ENCODE data around the gene NSRP1.
A peak's percentile ranks its signal among the peaks of the same experiment; 100 is the strongest.
"Not testable (repeated sequence)": the region's sequence is repeated elsewhere in the genome, so short reads cannot be mapped to it uniquely, and the experiment has no call there.

The NSRP1 gene

GRCh38 chr17:30093463-30094147 is 23.0 kb upstream of the NSRP1 start:
- no peak overlapping the region for H3K4me3 ChIP-seq (ENCODE audit: low read depth, low read length)
- no peaks in the 10 kb centered on the region for H3K27me3 ChIP-seq (ENCODE audit: control insufficient read depth, insufficient read depth, low read length)
- no peak overlapping the region for H3K9ac ChIP-seq (ENCODE audit: low read depth, low read length)
- no peaks in the 10 kb centered on the region for H3K9me3 ChIP-seq (ENCODE audit: control insufficient read depth, insufficient read depth, low read length)
- H3K4me1 ChIP-seq (ENCODE audit: control insufficient read depth, insufficient read depth, low read length) = no peaks in the 10 kb centered on the region
- H3K36me3 ChIP-seq (ENCODE audit: control insufficient read depth, insufficient read depth, low read length) = no peaks in the 10 kb centered on the region

DNA sequence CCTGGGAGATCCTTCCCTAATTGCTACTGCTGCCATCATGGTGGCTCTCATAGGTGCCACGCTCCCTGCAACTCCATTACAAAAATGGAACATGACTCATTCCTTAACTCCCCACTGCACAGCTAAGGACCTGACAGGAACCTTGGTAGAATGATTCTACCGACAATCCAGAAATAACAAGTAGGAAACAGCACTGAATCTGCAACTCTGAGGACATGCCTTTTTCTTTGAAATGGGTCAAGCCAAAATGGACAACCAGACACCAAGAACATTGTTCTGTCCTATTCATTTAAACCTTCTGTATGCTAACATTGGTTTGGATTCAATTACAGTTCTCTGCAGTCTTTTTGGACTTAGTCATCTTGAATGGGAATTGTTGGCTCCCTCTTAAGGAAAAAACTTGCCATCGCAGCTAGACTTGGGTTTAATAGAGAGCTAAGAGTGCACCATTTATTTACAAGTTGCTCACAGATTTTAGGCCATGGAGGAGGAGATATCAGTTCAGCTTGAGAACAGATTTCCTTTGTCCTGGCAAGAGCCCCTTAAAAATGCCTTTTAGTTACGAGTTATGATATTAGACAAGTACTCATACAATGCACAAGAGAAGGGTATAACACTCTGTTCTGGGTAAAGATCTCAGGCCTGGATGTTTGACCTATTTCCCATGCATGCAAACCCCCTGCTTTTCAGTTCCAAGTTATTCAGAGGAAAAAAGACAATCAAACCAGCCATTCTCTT is 20.9 kb upstream of the NSRP1 start:
- Histone ChIP-seq H3K9ac (ENCODE audit: low read depth, low read length) (no peak overlapping the region), H3K4me1 (ENCODE audit: control insufficient read depth, insufficient read depth, low read length) (no peaks in the 10 kb centered on the region), H3K27me3 (ENCODE audit: control insufficient read depth, insufficient read depth, low read length) (no peaks in the 10 kb centered on the region), H3K36me3 (ENCODE audit: control insufficient read depth, insufficient read depth, low read length) (no peaks in the 10 kb centered on the region), H3K9me3 (ENCODE audit: control insufficient read depth, insufficient read depth, low read length) (no peaks in the 10 kb centered on the region), H3K4me3 (ENCODE audit: low read depth, low read length) (no peak overlapping the region)

- no peak overlapping the region for H3K9ac ChIP-seq (ENCODE audit: low read depth, low read length)
- H3K4me1 ChIP-seq (ENCODE audit: control insufficient read depth, insufficient read depth, low read length) = no peaks in the 10 kb centered on the region
- H3K36me3 ChIP-seq (ENCODE audit: control insufficient read depth, insufficient read depth, low read length) = no peaks in the 10 kb centered on the region
- H3K27me3 ChIP-seq (ENCODE audit: control insufficient read depth, insufficient read depth, low read length) = no peaks in the 10 kb centered on the region
- no peaks in the 10 kb centered on the region for H3K9me3 ChIP-seq (ENCODE audit: control insufficient read depth, insufficient read depth, low read length)
- H3K4me3 ChIP-seq (ENCODE audit: low read depth, low read length) = no peak overlapping the region
Measured at GRCh38 chr17:30101686-30102390, 14.8 kb upstream of the NSRP1 start.

- H3K4me3 ChIP-seq (ENCODE audit: low read depth, low read length) = no peak overlapping the region
- H3K4me1 ChIP-seq (ENCODE audit: control insufficient read depth, insufficient read depth, low read length) = no peaks in the 10 kb centered on the region
- H3K9me3 ChIP-seq (ENCODE audit: control insufficient read depth, insufficient read depth, low read length) = no peaks in the 10 kb centered on the region
- no peak overlapping the region for H3K9ac ChIP-seq (ENCODE audit: low read depth, low read length)
- no peaks in the 10 kb centered on the region for H3K27me3 ChIP-seq (ENCODE audit: control insufficient read depth, insufficient read depth, low read length)
- no peaks in the 10 kb centered on the region for H3K36me3 ChIP-seq (ENCODE audit: control insufficient read depth, insufficient read depth, low read length)
Measured at GRCh38 chr17:30103921-30104320, 12.7 kb upstream of the NSRP1 start.

GRCh38 chr17:30104575-30105339 is 11.9 kb upstream of the NSRP1 start:
- H3K36me3 ChIP-seq (ENCODE audit: control insufficient read depth, insufficient read depth, low read length) = no peaks in the 10 kb centered on the region
- H3K9ac ChIP-seq (ENCODE audit: low read depth, low read length) = no peak overlapping the region
- no peaks in the 10 kb centered on the region for H3K27me3 ChIP-seq (ENCODE audit: control insufficient read depth, insufficient read depth, low read length)
- H3K4me3 ChIP-seq (ENCODE audit: low read depth, low read length) = peak overlapping the region; percentile 66
- no peaks in the 10 kb centered on the region for H3K4me1 ChIP-seq (ENCODE audit: control insufficient read depth, insufficient read depth, low read length)
- no peaks in the 10 kb centered on the region for H3K9me3 ChIP-seq (ENCODE audit: control insufficient read depth, insufficient read depth, low read length)

DNA sequence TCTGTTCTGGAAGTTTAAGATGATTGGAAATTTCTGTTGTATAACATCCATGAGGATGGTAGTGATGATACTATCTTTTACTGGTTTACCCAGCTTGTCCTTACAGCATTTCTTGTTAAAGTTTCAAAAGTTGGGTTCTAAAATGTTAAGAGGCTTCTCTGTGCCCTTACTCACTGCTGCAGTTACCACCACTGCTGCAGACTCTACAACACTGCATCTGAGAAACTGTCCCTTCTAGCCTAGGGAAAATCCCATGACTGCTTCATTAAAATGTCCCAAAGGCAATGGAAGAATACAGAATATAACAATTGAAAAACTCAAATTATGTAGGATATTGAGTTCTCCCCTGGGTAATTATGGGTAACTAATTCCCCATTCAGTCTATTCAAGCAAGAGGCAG is 3.8 kb upstream of the NSRP1 start:
- Histone ChIP-seq H3K27me3 (ENCODE audit: control insufficient read depth, insufficient read depth, low read length) (no peaks in the 10 kb centered on the region), H3K9me3 (ENCODE audit: control insufficient read depth, insufficient read depth, low read length) (no peaks in the 10 kb centered on the region), H3K9ac (ENCODE audit: low read depth, low read length) (no peak overlapping the region), H3K4me3 (ENCODE audit: low read depth, low read length) (no peak overlapping the region), H3K4me1 (ENCODE audit: control insufficient read depth, insufficient read depth, low read length) (no peaks in the 10 kb centered on the region), H3K36me3 (ENCODE audit: control insufficient read depth, insufficient read depth, low read length) (no peaks in the 10 kb centered on the region)

DNA sequence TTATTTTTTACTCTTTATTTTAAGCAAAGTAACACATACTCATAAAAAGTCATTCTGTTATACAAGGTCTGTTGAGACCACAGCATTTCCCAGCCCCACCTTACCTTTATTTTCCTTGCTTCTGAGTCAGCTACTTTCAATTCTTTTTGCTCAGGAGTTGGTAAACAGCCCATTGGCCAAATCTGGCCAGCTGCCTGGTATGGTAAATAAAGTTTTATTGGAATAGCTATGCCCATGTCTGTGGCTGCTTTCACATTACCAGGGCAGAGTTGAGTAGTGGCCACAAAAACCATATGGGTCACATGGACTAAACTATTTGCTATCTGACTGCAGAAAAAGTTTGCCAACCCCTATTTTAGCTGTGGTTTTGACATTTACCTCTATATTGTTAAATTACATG is 3.4 kb upstream of the NSRP1 start:
- Histone ChIP-seq H3K9me3 (ENCODE audit: control insufficient read depth, insufficient read depth, low read length) (no peaks in the 10 kb centered on the region), H3K9ac (ENCODE audit: low read depth, low read length) (no peak overlapping the region)

DNA sequence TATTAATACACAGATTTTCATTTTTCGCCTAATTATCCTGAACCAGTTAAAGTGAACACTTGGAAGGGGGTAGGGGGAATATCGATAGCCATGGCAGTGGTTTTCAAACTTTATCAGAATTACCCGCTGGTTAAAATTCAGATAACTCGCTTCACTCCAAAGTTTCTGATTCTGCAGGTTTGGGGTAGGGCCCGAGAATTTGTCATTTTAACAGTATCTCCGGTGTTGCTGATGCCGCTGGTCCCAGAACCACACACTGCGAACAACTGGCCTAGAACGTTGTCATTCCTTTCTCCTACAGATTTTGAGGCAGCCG is 313 bp upstream of the NSRP1 start:
- Histone ChIP-seq H3K9me3 (ENCODE audit: control insufficient read depth, insufficient read depth, low read length) (no peaks in the 10 kb centered on the region), H3K36me3 (ENCODE audit: control insufficient read depth, insufficient read depth, low read length) (no peaks in the 10 kb centered on the region), H3K9ac (ENCODE audit: low read depth, low read length) (peak overlapping the region; percentile 99), H3K4me3 (ENCODE audit: low read depth, low read length) (peak overlapping the region; percentile 94), H3K27me3 (ENCODE audit: control insufficient read depth, insufficient read depth, low read length) (no peaks in the 10 kb centered on the region), H3K4me1 (ENCODE audit: control insufficient read depth, insufficient read depth, low read length) (peaks cover 2% of the 10 kb centered on the region)

More for the DNA sequence above, 3.4 kb upstream of the NSRP1 start:
- H3K4me3 ChIP-seq (ENCODE audit: low read depth, low read length) = no peak overlapping the region
- no peaks in the 10 kb centered on the region for H3K27me3 ChIP-seq (ENCODE audit: control insufficient read depth, insufficient read depth, low read length)
- H3K4me1 ChIP-seq (ENCODE audit: control insufficient read depth, insufficient read depth, low read length) = peaks cover 2% of the 10 kb centered on the region
- no peaks in the 10 kb centered on the region for H3K36me3 ChIP-seq (ENCODE audit: control insufficient read depth, insufficient read depth, low read length)

DNA sequence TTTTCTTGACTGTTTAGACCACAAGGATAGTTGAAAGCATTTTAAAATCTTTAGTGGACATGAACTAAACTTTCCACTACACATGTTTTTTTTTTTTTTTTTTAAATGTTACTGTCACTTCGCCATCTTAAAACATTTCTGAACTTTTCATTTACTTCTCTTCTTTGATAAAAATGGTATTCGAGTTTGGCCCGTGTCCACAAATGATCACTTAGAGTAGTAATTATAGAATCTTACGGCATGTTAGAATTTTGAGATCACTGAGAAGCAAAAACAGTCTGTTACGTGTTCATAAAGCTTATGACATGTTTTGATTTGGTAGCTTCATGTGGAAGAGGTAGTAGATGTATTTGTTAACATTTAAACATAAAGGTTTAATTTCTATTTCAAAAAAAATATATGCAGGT is 1.1 kb downstream of the NSRP1 start:
- H3K9ac ChIP-seq (ENCODE audit: low read depth, low read length) = peak overlapping the region; percentile 99

DNA sequence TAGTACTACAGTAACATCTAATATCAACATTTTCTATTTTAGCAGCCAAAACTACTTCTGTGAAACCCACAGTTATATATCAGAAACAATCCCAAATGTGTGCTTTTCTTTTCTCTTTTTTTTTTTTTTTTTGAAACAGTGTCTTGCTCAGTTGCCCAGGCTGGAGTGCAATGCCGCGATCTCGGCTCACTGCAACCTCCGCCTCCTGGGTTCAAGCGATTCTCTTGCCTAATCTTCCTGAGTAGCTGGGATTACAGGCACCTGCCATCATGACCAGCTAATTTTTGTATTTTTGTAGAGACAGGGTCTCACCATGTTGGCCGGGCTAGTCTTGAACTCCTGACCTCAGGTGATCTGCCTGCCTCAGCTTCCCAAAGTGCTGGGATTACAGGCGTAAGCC is 2.0 kb downstream of the NSRP1 start:
- H3K4me1 ChIP-seq (ENCODE audit: control insufficient read depth, insufficient read depth, low read length); H3K27me3 ChIP-seq (ENCODE audit: control insufficient read depth, insufficient read depth, low read length); H3K4me3 ChIP-seq (ENCODE audit: low read depth, low read length); H3K36me3 ChIP-seq (ENCODE audit: control insufficient read depth, insufficient read depth, low read length); H3K9me3 ChIP-seq (ENCODE audit: control insufficient read depth, insufficient read depth, low read length); H3K9ac ChIP-seq (ENCODE audit: low read depth, low read length): not testable (repeated sequence)

More for the DNA sequence above, 1.1 kb downstream of the NSRP1 start:
- Histone ChIP-seq H3K9me3 (ENCODE audit: control insufficient read depth, insufficient read depth, low read length) (no peaks in the 10 kb centered on the region), H3K36me3 (ENCODE audit: control insufficient read depth, insufficient read depth, low read length) (no peaks in the 10 kb centered on the region), H3K27me3 (ENCODE audit: control insufficient read depth, insufficient read depth, low read length) (no peaks in the 10 kb centered on the region), H3K4me3 (ENCODE audit: low read depth, low read length) (peak overlapping the region; percentile 94), H3K4me1 (ENCODE audit: control insufficient read depth, insufficient read depth, low read length) (peaks cover 2% of the 10 kb centered on the region)

- H3K27me3 ChIP-seq (ENCODE audit: control insufficient read depth, insufficient read depth, low read length) = no peaks in the 10 kb centered on the region
- H3K4me1 ChIP-seq (ENCODE audit: control insufficient read depth, insufficient read depth, low read length) = no peaks in the 10 kb centered on the region
- H3K9me3 ChIP-seq (ENCODE audit: control insufficient read depth, insufficient read depth, low read length) = no peaks in the 10 kb centered on the region
- H3K36me3 ChIP-seq (ENCODE audit: control insufficient read depth, insufficient read depth, low read length) = peaks cover 2% of the 10 kb centered on the region
- H3K4me3 ChIP-seq (ENCODE audit: low read depth, low read length) = no peak overlapping the region
- H3K9ac ChIP-seq (ENCODE audit: low read depth, low read length) = no peak overlapping the region
Measured at GRCh38 chr17:30124273-30124796, 7.7 kb downstream of the NSRP1 start.
